MM.1S (cell line): ENCODE results near the gene KIF16B.

Experiments
- DNase-seq: peaks from one replicate; pipeline ENCODE4 v3.0.0-alpha.2; 2015
- H2AFZ ChIP-seq: fragments of 300-600 bp; sonication (generic); 2 replicates; pipeline ENCODE4 v1.6.0; 2016; ENCODE audit warnings: antibody characterized with exemption, low read length
- H3F3A ChIP-seq: fragments of 300-600 bp; sonication (generic); 2 replicates; pipeline ENCODE4 v1.6.1; 2016; ENCODE audit warnings: mild to moderate bottlenecking, antibody characterized with exemption, low read length, moderate library complexity, mixed read lengths; ENCODE audit not compliant: insufficient read depth
- H3K27ac ChIP-seq: fragments of 300-600 bp; sonication (generic); 2 replicates; pipeline ENCODE4 v1.5.1; 2016; ENCODE audit warnings: mild to moderate bottlenecking, low read length
- H3K27me3 ChIP-seq: fragments of 300-600 bp; sonication (generic); replicated peaks from 2 replicates; pipeline ENCODE4 v1.6.0; 2016; ENCODE audit warnings: low read length; ENCODE audit not compliant: insufficient read depth
- H3K36me3 ChIP-seq: fragments of 300-600 bp; sonication (generic); replicated peaks from 2 replicates; pipeline ENCODE4 v1.6.1; 2016; ENCODE audit warnings: mild to moderate bottlenecking, low read length, mixed read lengths; ENCODE audit not compliant: insufficient read depth
- H3K4me1 ChIP-seq: fragments of 300-600 bp; sonication (generic); 2 replicates; pipeline ENCODE4 v1.6.1; 2016; ENCODE audit warnings: low read length, mixed read lengths
- H3K4me2 ChIP-seq: fragments of 300-600 bp; sonication (generic); 2 replicates; pipeline ENCODE4 v1.6.0; 2016; ENCODE audit warnings: low read depth, low read length
- H3K4me3 ChIP-seq: fragments of 300-600 bp; sonication (generic); 2 replicates; pipeline ENCODE4 v1.5.1; 2016; ENCODE audit warnings: low read length, mixed read lengths
- H3K79me2 ChIP-seq: fragments of 300-600 bp; sonication (generic); 2 replicates; pipeline ENCODE4 v1.6.1; 2016; ENCODE audit warnings: mixed run types, low read length, mixed read lengths
- H3K9ac ChIP-seq: fragments of 300-600 bp; sonication (generic); 2 replicates; pipeline ENCODE4 v1.6.1; 2016; ENCODE audit warnings: low read length, mixed read lengths
- H3K9me2 ChIP-seq: fragments of 300-600 bp; sonication (generic); replicated peaks from 2 replicates; pipeline ENCODE4 v1.6.1; 2016; ENCODE audit warnings: mild to moderate bottlenecking, low read length, mixed read lengths; ENCODE audit not compliant: insufficient read depth
- H3K9me3 ChIP-seq: fragments of 300-600 bp; sonication (generic); replicated peaks from 2 replicates; pipeline ENCODE4 v1.6.1; 2016; ENCODE audit warnings: mild to moderate bottlenecking, low read length, mixed read lengths; ENCODE audit not compliant: insufficient read depth
- H4K20me1 ChIP-seq: fragments of 300-600 bp; sonication (generic); 2 replicates; pipeline ENCODE4 v1.6.1; 2016; ENCODE audit warnings: mild to moderate bottlenecking, low read length, moderate library complexity, mixed read lengths; ENCODE audit not compliant: insufficient read depth
- EZH2 ChIP-seq: fragments of 300-600 bp; sonication (generic); optimal IDR thresholded peaks from 2 replicates; pipeline ENCODE3; 2017; ENCODE audit warnings: low read depth, mild to moderate bottlenecking, antibody characterized with exemption, low read length, mixed read lengths
- EZH2phosphoT487 ChIP-seq: fragments of 300-600 bp; sonication (generic); IDR thresholded peaks from 2 replicates; pipeline ENCODE4 v1.6.1; 2018; ENCODE audit warnings: antibody characterized with exemption, low read length
- TF ChIP-seq, protein P1 (sequence below): fragments of 300-600 bp; sonication (generic); IDR thresholded peaks from 2 replicates; pipeline ENCODE4 v1.5.1; 2016; ENCODE audit warnings: antibody characterized with exemption, low read length, mixed read lengths

The KIF16B gene

DNA sequence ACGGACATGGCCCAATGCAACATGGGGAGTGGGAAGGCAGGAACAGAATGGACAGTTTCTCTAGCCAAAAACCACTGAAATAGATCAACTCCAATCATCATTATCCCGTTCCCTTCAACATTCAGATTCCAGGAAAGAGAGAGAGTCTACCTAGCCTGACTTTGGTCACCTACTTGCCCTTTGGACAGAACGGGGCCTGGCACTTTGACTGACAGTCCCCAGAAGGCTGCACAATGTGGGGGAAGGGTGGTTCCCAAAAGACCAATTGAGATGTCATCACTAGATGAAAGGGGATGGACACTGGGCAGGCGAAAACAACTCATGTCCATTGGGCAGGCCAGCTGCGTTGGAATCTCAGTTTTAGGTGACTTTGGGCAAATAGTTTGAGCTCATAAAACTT lies 15.0 kb upstream of the KIF16B start:
- Histone ChIP-seq H3K27me3 (no peaks in the 10 kb centered on the region), H3K9ac (no peak overlapping the region), H3K4me3 (no peak overlapping the region), H3K4me2 (no peak overlapping the region), H3K36me3 (no peaks in the 10 kb centered on the region), H3K9me2 (no peaks in the 10 kb centered on the region), H3F3A (no peaks in the 10 kb centered on the region), H3K4me1 (no peaks in the 10 kb centered on the region), H3K9me3 (no peaks in the 10 kb centered on the region), H3K79me2 (no peaks in the 10 kb centered on the region), H2AFZ (no peak overlapping the region), H3K27ac (no peak overlapping the region), H4K20me1 (no peaks in the 10 kb centered on the region)
- no peak for DNase-seq
- TF ChIP-seq EZH2 (no peak), EZH2phosphoT487 (no peak)
- TF ChIP-seq, protein P1, sequence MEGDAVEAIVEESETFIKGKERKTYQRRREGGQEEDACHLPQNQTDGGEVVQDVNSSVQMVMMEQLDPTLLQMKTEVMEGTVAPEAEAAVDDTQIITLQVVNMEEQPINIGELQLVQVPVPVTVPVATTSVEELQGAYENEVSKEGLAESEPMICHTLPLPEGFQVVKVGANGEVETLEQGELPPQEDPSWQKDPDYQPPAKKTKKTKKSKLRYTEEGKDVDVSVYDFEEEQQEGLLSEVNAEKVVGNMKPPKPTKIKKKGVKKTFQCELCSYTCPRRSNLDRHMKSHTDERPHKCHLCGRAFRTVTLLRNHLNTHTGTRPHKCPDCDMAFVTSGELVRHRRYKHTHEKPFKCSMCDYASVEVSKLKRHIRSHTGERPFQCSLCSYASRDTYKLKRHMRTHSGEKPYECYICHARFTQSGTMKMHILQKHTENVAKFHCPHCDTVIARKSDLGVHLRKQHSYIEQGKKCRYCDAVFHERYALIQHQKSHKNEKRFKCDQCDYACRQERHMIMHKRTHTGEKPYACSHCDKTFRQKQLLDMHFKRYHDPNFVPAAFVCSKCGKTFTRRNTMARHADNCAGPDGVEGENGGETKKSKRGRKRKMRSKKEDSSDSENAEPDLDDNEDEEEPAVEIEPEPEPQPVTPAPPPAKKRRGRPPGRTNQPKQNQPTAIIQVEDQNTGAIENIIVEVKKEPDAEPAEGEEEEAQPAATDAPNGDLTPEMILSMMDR = no peak

DNA sequence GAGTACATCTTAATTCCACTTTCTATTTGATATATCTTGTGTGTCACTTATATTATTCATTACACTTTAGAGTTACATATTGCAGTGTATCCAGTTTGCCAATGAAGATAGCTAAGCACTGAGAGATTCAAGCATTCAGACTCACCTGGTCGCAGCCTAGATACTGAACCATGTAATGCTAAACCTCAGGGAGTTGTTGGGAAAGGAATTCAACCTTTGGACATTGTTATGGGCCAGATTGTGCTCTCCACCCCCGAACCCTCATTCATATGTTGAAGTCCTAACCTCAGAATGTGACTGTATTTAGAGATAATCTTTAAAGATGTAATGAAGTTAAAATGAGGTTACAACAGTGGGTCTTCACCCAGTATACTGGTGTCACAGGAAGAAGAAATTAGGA lies 13.8 kb upstream of the KIF16B start:
- Histone ChIP-seq H3K79me2 (no peaks in the 10 kb centered on the region), H3K27ac (no peak overlapping the region), H3K9ac (no peak overlapping the region), H2AFZ (no peak overlapping the region), H3K9me3 (no peaks in the 10 kb centered on the region), H3K4me2 (no peak overlapping the region), H3K4me1 (no peaks in the 10 kb centered on the region), H3K9me2 (no peaks in the 10 kb centered on the region), H3F3A (no peaks in the 10 kb centered on the region), H4K20me1 (no peaks in the 10 kb centered on the region), H3K36me3 (no peaks in the 10 kb centered on the region), H3K27me3 (no peaks in the 10 kb centered on the region), H3K4me3 (no peak overlapping the region)
- TF ChIP-seq, protein P1 = no peak
- no peak for TF ChIP-seq EZH2
- no peak for TF ChIP-seq EZH2phosphoT487
- no peak for DNase-seq

DNA sequence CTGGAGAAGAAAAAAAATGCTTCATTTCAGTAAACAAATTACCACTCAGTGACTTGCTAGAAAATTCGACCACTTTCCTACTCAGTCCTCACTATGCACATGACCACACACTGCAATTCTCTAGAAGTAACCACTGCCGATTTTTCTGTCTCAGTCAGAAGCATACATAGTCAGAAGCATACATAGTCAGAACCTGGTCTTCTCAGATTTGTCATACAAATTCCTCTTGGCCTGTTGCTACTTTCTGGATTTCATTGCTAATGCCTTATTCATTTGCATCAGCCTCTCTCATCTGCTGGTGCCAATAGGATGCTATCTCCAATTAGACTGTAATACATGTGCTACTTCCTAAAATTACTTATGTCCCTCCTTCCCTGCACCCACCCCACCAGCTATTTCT lies 10.2 kb upstream of the KIF16B start:
- no peak for DNase-seq
- H4K20me1 ChIP-seq = no peaks in the 10 kb centered on the region
- TF ChIP-seq, protein P1 = no peak
- TF ChIP-seq EZH2 (no peak), EZH2phosphoT487 (no peak)
- H3F3A ChIP-seq = no peaks in the 10 kb centered on the region
- H3K9me2 ChIP-seq = no peaks in the 10 kb centered on the region
- H3K9ac ChIP-seq = no peak overlapping the region
- no peak overlapping the region for H3K4me2 ChIP-seq
- H3K27ac ChIP-seq = no peak overlapping the region
- H3K4me1 ChIP-seq = no peaks in the 10 kb centered on the region
- no peaks in the 10 kb centered on the region for H3K36me3 ChIP-seq
- H3K4me3 ChIP-seq = no peak overlapping the region
- no peaks in the 10 kb centered on the region for H3K9me3 ChIP-seq
- H2AFZ ChIP-seq = no peak overlapping the region
- H3K79me2 ChIP-seq = no peaks in the 10 kb centered on the region
- H3K27me3 ChIP-seq = no peaks in the 10 kb centered on the region

DNA sequence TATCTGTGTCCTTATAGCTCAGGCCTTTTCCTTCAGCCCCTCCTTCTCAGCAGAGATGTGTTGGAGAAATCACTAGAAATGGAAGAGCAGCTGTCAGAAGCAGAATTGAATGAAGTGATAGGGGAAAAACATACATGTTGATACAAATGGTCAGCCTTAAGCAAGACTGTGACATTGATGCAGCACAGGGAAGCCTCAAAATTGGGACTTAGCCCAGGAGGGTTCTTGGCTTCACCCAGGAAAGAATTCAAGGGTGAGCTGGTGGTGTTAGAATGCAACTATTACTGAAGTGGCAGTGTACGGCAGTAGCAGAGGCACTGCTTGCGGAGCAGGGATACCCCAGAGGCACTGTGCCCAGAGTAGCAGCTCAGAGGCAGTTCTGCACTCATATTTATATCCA lies 8.0 kb upstream of the KIF16B start:
- Histone ChIP-seq H2AFZ (no peak overlapping the region), H3K36me3 (no peaks in the 10 kb centered on the region), H3F3A (no peaks in the 10 kb centered on the region), H3K4me2 (no peak overlapping the region), H3K9me3 (no peaks in the 10 kb centered on the region), H3K9ac (no peak overlapping the region), H3K4me3 (no peak overlapping the region), H3K27ac (no peak overlapping the region), H3K9me2 (no peaks in the 10 kb centered on the region), H3K27me3 (no peaks in the 10 kb centered on the region), H3K79me2 (no peaks in the 10 kb centered on the region), H3K4me1 (0 out of 2 replicates have a peak, but pooled peaks cover under 1% of the 10 kb centered on the region), H4K20me1 (no peaks in the 10 kb centered on the region)
- TF ChIP-seq EZH2phosphoT487 (no peak), EZH2 (no peak)
- TF ChIP-seq, protein P1 = no peak
- DNase-seq = no peak
